Measurements from ENCODE around the gene NOS3. TPM values are rescaled to one million over a fixed set of nuclear protein-coding genes. Genes with fewer than 3 reads are reported as not detected.

Gene NOS3
- total and polyA plus RNA-seq, 2 donors (not counting 3 experiments of a cell fraction or from before 2014, with no cell fraction given): 82.8 to 95.1 TPM

GRCh38 chr7:151038951-151039849 is 48.4 kb downstream of the NOS3 start:
- dilution Hi-C loops (cut with MboI; ENCODE audit: extremely low pct_ligation_motif_present, low sequenced_read_pairs) (no loop called here), intact Hi-C loops (cut with micrococcal nuclease) (loop anchor here (1.0 to 2.0 kb wide), 4 partner anchors 11 to 50 kb away; partner anchors contain the start of gene ABCB8)
- TF ChIP-seq JUN (IDR thresholded peaks at IDR 0.05; ENCODE audit: borderline replicate concordance, insufficient read depth, insufficient read length, low read depth): peak; percentile 82
- TF ChIP-seq MAX (IDR thresholded peaks at IDR 0.05; ENCODE audit: insufficient read depth, insufficient read length): no peak
- no peak for TF ChIP-seq EZH2 (IDR thresholded peaks at IDR 0.05; ENCODE audit: borderline replicate concordance, low read depth, low read length, severe bottlenecking)
- no peak for TF ChIP-seq CTCF (IDR thresholded peaks at IDR 0.05; ENCODE audit: extremely low read depth in 1 of 2, insufficient read depth in 1 of 2, low read depth in 1 of 2, low read length in 2 of 2)
- TF ChIP-seq MYC (IDR thresholded peaks at IDR 0.05; ENCODE audit: low read depth, low read length): no peak
- peak; percentile 79 for TF ChIP-seq POLR2AphosphoS5 (IDR thresholded peaks at IDR 0.05; ENCODE audit: insufficient read depth, low read depth, low read length)
- TF ChIP-seq FOS (IDR thresholded peaks at IDR 0.05; ENCODE audit: borderline replicate concordance, insufficient read depth, low read length): peak; percentile 94
- TF ChIP-seq POLR2A (IDR thresholded peaks at IDR 0.05; ENCODE audit: low read depth, low read length): peak; percentile 15
- peak; percentile 66 for TF ChIP-seq GATA2 (IDR thresholded peaks at IDR 0.05; ENCODE audit: insufficient read depth, insufficient read length, low read depth, low read length)
- peaks cover 20% of the 10 kb centered on the region for H3K4me1 ChIP-seq (ENCODE audit: control insufficient read depth, extremely low read depth, insufficient read depth, low read length)
- DNase-seq (ENCODE audit: low read depth, low spot score) (peak; percentile 97), FAIRE-seq (peak; percentile 100)
- CTCF ChIA-PET: interaction anchor here (1.0 to 2.0 kb wide), 9 partner anchors 10 to 77 kb away, joined by 3 to 8 read pairs (median 5); partner anchors contain the start of gene ABCB8
- H3K4me2 ChIP-seq (ENCODE audit: insufficient read depth, low read length): peak overlapping the region; percentile 32
- no peaks in the 10 kb centered on the region for H3K9me1 ChIP-seq (replicated peaks; ENCODE audit: control insufficient read depth, extremely low read depth, insufficient read depth, low read length)
- peak overlapping the region; percentile 85 for H3K27ac ChIP-seq (ENCODE audit: insufficient read depth, low read depth, low read length)
- POLR2A ChIA-PET: interaction anchor here (1.0 to 1.6 kb wide), 2 partner anchors 11 to 21 kb away, joined by 4 to 5 read pairs; partner anchors contain the start of genes ABCB8 and SLC4A2
- peaks cover 0 to 15% of the 10 kb centered on the region in 2 experiments for H3K36me3 ChIP-seq (ENCODE audit: control insufficient read depth in 2 of 2, extremely low read depth in 1 of 2, insufficient read depth in 2 of 2, low read length in 2 of 2)
- H4K20me1 ChIP-seq (replicated peaks; ENCODE audit: control insufficient read depth, extremely low read depth, insufficient read depth, low read length): no peaks in the 10 kb centered on the region
- no peak overlapping the region for H2AFZ ChIP-seq (ENCODE audit: low read depth, low read length)
- H3K4me3 ChIP-seq (replicated peaks in 1 of 3; ENCODE audit: insufficient read depth in 1 of 3, low read depth in 1 of 3, low read length in 3 of 3): no peak overlapping the region
- peak overlapping the region; percentile 52 for H3K9ac ChIP-seq (replicated peaks; ENCODE audit: extremely low read depth, insufficient read depth, low read length)
- no peaks in the 10 kb centered on the region for H3K79me2 ChIP-seq (ENCODE audit: control insufficient read depth, insufficient read depth, low read length)
- BruUV-seq (replicated peaks): no TSS peak
- no peaks in the 10 kb centered on the region for H3K27me3 ChIP-seq (ENCODE audit: control insufficient read depth in 2 of 2, insufficient read depth in 2 of 2, low read length in 2 of 2)
- no peaks in the 10 kb centered on the region for H3K9me3 ChIP-seq (replicated peaks; ENCODE audit: control insufficient read depth, insufficient read depth, low read length)
